Measurements from ENCODE around the gene KIF26B.

DNA sequence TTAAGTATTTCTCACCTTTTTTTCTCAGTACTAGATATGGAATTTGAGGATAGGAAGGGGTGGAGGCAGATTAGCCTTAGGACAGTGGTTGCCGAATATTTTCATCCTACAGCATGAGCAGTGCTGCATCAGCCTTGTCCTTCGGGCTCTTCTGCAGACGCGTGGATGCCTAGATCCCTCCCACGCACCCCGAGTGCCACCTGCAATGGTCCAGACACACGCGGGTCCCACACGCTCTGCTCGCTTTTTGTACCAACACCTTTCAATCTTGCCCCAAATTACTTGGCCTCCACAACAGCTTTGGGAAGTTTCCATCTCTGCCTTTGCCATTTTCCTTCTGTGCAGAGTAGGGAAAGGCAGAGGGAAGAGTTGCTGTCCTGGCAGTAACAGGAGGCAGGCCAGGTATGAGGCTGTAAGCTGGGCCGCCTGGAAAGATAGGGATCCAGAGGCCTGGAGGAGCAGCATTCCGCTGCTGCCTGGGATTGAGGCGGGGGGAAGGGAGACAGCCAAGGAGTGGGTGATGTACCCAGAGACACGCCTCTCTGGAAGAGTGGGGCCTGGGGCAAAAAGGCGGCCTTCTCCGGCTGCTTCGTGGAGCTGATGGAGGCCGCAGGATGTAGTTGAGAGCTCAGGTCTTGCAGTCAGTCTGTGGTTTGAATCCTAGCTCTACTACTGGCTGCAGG, 467.7 kb downstream of the KIF26B start:
- TF ChIP-seq, protein P1, sequence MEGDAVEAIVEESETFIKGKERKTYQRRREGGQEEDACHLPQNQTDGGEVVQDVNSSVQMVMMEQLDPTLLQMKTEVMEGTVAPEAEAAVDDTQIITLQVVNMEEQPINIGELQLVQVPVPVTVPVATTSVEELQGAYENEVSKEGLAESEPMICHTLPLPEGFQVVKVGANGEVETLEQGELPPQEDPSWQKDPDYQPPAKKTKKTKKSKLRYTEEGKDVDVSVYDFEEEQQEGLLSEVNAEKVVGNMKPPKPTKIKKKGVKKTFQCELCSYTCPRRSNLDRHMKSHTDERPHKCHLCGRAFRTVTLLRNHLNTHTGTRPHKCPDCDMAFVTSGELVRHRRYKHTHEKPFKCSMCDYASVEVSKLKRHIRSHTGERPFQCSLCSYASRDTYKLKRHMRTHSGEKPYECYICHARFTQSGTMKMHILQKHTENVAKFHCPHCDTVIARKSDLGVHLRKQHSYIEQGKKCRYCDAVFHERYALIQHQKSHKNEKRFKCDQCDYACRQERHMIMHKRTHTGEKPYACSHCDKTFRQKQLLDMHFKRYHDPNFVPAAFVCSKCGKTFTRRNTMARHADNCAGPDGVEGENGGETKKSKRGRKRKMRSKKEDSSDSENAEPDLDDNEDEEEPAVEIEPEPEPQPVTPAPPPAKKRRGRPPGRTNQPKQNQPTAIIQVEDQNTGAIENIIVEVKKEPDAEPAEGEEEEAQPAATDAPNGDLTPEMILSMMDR (IDR thresholded peaks at IDR 0.05; ENCODE audit: low read depth, low read length) = no peak
- TF ChIP-seq EZH2phosphoT487 (IDR thresholded peaks at IDR 0.05; ENCODE audit: low read depth) = no peak

All from OCI-LY3 (cell line).